SH-SY5Y (cell line): ENCODE measurements around the gene ROR1.

Experiments used
- GATA2 ChIP-seq: IDR thresholded peaks from 2 replicates; pipeline ENCODE4 v1.6.1; 2011; ENCODE audit warnings: mild to moderate bottlenecking, low read depth, low read length
- GATA3 ChIP-seq: IDR thresholded peaks from 2 replicates; pipeline ENCODE4 v1.6.1; 2011; ENCODE audit warnings: low read depth, mild to moderate bottlenecking, low read length, moderate library complexity

- no peak for TF ChIP-seq GATA2
- TF ChIP-seq GATA3, result no peak
Measured at GRCh38 chr1:63867429-63868176, 93.8 kb downstream of the ROR1 start.
